Ascending aorta (tissue), 2 donors: ENCODE results near the gene LEFTY1. TPM values are rescaled to one million over a fixed set of nuclear protein-coding genes. Genes with fewer than 3 reads are reported as not detected.

Experiments used
- DNase-seq, 2 donors: peaks; one replicate each; pipeline ENCODE4 v3.0.0-alpha.2; 2019; ENCODE audit warnings: low spot score in 2 of 2
- H3K27ac ChIP-seq, 2 donors: fragments of 200-600 bp; sonication (generic); one replicate each; pipeline ENCODE4 v1.5.1; 2016 to 2017; ENCODE audit warnings: mild to moderate bottlenecking in 1 of 2
- H3K27me3 ChIP-seq: fragments of 200-600 bp; sonication (generic); one replicate; pipeline ENCODE4 v1.5.1; 2017
- H3K36me3 ChIP-seq, 2 donors: fragments of 200-600 bp; sonication (generic); one replicate each; pipeline ENCODE4 v1.5.1; 2016
- H3K4me1 ChIP-seq, 2 donors: fragments of 200-600 bp; sonication (generic); one replicate each; pipeline ENCODE4 v1.5.1; 2016 to 2017; ENCODE audit warnings: mild to moderate bottlenecking in 1 of 2
- H3K4me3 ChIP-seq, 2 donors: fragments of 200-600 bp; sonication (generic); one replicate each; pipeline ENCODE4 v1.5.1; 2016 to 2017; ENCODE audit warnings: mild to moderate bottlenecking in 1 of 2
- H3K9me3 ChIP-seq, 2 donors: fragments of 200-600 bp; sonication (generic); one replicate each; pipeline ENCODE4 v1.5.1; 2016
- intact Hi-C: fragments of 100-400 bp; cut with DNase I; formaldehyde crosslinking; loops from one replicate; pipeline ENCODE4 v1.15.1; 2023
- total RNA-seq: library from RNA; depleted of rRNA; stranded (reverse); fragments of >200 nt; gene quantifications from one replicate; pipeline ENCODE4 v1.1.0, GENCODE V29; 2016
- TF ChIP-seq, protein P1 (sequence below), 3 experiments: fragments of 200-600 bp in 2 of 3; fragments of 450-650 bp in 1 of 3; sonication (generic) in 2 of 3; IDR thresholded peaks; one replicate each; pipeline ENCODE4 v1.5.1; 2016 to 2019; ENCODE audit warnings: antibody characterized with exemption in 3 of 3, mild to moderate bottlenecking in 1 of 3, moderate library complexity in 1 of 3

Gene LEFTY1
- total RNA-seq, 1 donor from 2014 or later: not detected

GRCh38 chr1:225871359-225872074 lies 17.4 kb downstream of the LEFTY1 start:
- TF ChIP-seq, protein P1, sequence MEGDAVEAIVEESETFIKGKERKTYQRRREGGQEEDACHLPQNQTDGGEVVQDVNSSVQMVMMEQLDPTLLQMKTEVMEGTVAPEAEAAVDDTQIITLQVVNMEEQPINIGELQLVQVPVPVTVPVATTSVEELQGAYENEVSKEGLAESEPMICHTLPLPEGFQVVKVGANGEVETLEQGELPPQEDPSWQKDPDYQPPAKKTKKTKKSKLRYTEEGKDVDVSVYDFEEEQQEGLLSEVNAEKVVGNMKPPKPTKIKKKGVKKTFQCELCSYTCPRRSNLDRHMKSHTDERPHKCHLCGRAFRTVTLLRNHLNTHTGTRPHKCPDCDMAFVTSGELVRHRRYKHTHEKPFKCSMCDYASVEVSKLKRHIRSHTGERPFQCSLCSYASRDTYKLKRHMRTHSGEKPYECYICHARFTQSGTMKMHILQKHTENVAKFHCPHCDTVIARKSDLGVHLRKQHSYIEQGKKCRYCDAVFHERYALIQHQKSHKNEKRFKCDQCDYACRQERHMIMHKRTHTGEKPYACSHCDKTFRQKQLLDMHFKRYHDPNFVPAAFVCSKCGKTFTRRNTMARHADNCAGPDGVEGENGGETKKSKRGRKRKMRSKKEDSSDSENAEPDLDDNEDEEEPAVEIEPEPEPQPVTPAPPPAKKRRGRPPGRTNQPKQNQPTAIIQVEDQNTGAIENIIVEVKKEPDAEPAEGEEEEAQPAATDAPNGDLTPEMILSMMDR (IDR thresholded peaks at IDR 0.05): no peak
- intact Hi-C loops: no loop called here
- Histone ChIP-seq H3K27ac (no peak overlapping the region), H3K9me3 (no peaks in the 10 kb centered on the region), H3K4me1 (no peaks in the 10 kb centered on the region), H3K36me3 (peaks cover 54 to 89% of the 10 kb centered on the region in 2 donors), H3K27me3 (no peaks in the 10 kb centered on the region), H3K4me3 (no peak overlapping the region)
- DNase-seq: no peak

DNA sequence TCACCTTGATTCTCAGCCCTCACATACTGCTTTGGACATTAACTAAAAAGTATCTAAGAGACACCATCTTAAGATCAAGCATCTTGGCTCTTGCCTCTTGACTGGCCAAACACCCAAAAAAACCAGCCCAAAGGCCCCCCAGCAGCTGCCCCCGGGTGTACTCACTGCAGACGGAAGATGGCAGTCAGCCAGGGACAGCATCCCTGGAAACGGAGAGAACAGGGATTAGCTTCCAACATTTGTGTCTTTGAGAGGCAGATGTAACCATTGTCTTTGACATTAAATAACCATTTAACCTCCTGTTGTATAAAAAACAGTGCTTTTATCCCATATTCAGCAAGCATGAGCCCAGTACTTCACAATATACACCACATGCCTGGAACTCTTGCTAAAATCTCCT lies 18.0 kb downstream of the LEFTY1 start:
- no peak overlapping the region for H3K27ac ChIP-seq
- H3K27me3 ChIP-seq: no peaks in the 10 kb centered on the region
- no peak for DNase-seq
- H3K4me3 ChIP-seq: no peak overlapping the region
- no peaks in the 10 kb centered on the region for H3K9me3 ChIP-seq
- intact Hi-C loops: no loop called here
- no peaks in the 10 kb centered on the region for H3K4me1 ChIP-seq
- H3K36me3 ChIP-seq: peaks cover 55 to 89% of the 10 kb centered on the region in 2 donors
- TF ChIP-seq, protein P1 (IDR thresholded peaks at IDR 0.05): no peak

- intact Hi-C loops: no loop called here
- no peaks in the 10 kb centered on the region for H3K4me1 ChIP-seq
- DNase-seq: no peak
- TF ChIP-seq, protein P1 (IDR thresholded peaks at IDR 0.05): no peak
- H3K4me3 ChIP-seq: no peak overlapping the region
- H3K27ac ChIP-seq: no peak overlapping the region
- H3K36me3 ChIP-seq: peaks cover 52 to 82% of the 10 kb centered on the region in 2 donors
- H3K9me3 ChIP-seq: no peaks in the 10 kb centered on the region
- no peaks in the 10 kb centered on the region for H3K27me3 ChIP-seq
Observed at GRCh38 chr1:225868631-225869330, 20.2 kb downstream of the LEFTY1 start.

DNA sequence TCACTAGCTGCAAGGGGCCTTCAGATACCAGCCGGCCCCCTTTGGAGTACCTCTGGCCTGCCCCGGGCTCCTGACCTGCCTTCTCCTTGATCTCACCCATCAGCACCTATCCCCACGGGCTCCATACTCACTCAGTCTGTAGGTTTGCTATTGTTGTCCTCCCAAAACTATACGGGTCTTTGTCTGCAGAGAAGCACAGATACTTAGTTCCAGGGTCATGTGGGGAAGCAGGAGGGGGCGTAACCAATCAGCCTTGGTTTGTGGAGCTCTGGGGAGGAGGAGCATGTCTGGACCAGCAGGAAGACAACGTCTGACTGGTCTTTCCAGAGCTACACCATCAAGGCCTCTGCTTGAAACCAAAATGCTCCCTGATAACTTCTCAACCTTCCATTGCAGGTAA lies 22.0 kb downstream of the LEFTY1 start:
- DNase-seq: no peak
- H3K27me3 ChIP-seq: no peaks in the 10 kb centered on the region
- TF ChIP-seq, protein P1 (IDR thresholded peaks at IDR 0.05): no peak
- H3K36me3 ChIP-seq: peaks cover 52 to 84% of the 10 kb centered on the region in 2 donors
- H3K4me1 ChIP-seq: peaks cover 0 to 3% of the 10 kb centered on the region in 2 donors
- H3K9me3 ChIP-seq: no peaks in the 10 kb centered on the region
- no peak overlapping the region for H3K4me3 ChIP-seq
- intact Hi-C loops: no loop called here
- no peak overlapping the region for H3K27ac ChIP-seq

GRCh38 chr1:225866061-225866837 lies 22.7 kb downstream of the LEFTY1 start:
- H3K27me3 ChIP-seq: no peaks in the 10 kb centered on the region
- intact Hi-C loops: no loop called here
- peaks cover 53 to 84% of the 10 kb centered on the region in 2 donors for H3K36me3 ChIP-seq

More at GRCh38 chr1:225866061-225866837, 22.7 kb downstream of the LEFTY1 start:
- Histone ChIP-seq H3K4me3 (no peak overlapping the region), H3K27ac (peak overlapping the region; percentile 12 to 39), H3K4me1 (peaks cover 0 to 3% of the 10 kb centered on the region in 2 donors), H3K9me3 (no peaks in the 10 kb centered on the region)
- DNase-seq: no peak
- TF ChIP-seq, protein P1 (IDR thresholded peaks at IDR 0.05): no peak
